Brain microvascular endothelial cell (primary cell): ENCODE data around the gene PDE4D.

ENCODE experiments used
- DNase-seq: peaks from one replicate; pipeline ENCODE4 v3.0.0-alpha.2; 2020
- H3K27ac ChIP-seq: fragments of 250-450 bp; sonication (Bioruptor Pico); 2 replicates; pipeline ENCODE4 v1.5.1; 2020; ENCODE audit warnings: mild to moderate bottlenecking, moderate library complexity
- H3K27me3 ChIP-seq: fragments of 250-450 bp; sonication (Bioruptor Pico); replicated peaks from 2 replicates; pipeline ENCODE4 v1.5.1; 2020; ENCODE audit warnings: mild to moderate bottlenecking
- H3K36me3 ChIP-seq: fragments of 250-450 bp; sonication (Bioruptor Pico); replicated peaks from 2 replicates; pipeline ENCODE4 v1.5.1; 2020; ENCODE audit warnings: mild to moderate bottlenecking
- H3K4me3 ChIP-seq: 2 replicates; pipeline ENCODE4 v1.5.1; 2011; ENCODE audit warnings: low read depth, mild to moderate bottlenecking, control low read depth, low read length, moderate library complexity
- CTCF ChIP-seq: IDR thresholded peaks from 2 replicates; pipeline ENCODE4 v1.5.1; 2011; ENCODE audit warnings: low read depth, mild to moderate bottlenecking, moderate library complexity, low read length, control low read depth, inconsistent platforms; ENCODE audit errors: missing control alignments
- in situ Hi-C: cut with HindIII; loops from 2 replicates; pipeline ENCODE4 v1.10.0; 2017; ENCODE audit warnings: low sequenced_read_pairs, low pct_ligation_motif_present

The PDE4D gene

GRCh38 chr5:59104400-59105127, 789.0 kb downstream of the PDE4D start:
- no peaks in the 10 kb centered on the region for H3K36me3 ChIP-seq
- no peak for TF ChIP-seq CTCF
- H3K27me3 ChIP-seq, result no peaks in the 10 kb centered on the region
- no peak overlapping the region for H3K4me3 ChIP-seq
- in situ Hi-C loops, result no loop called here
- H3K27ac ChIP-seq, result no peak overlapping the region
- DNase-seq, result no peak

GRCh38 chr5:59103303-59103702, 790.2 kb downstream of the PDE4D start:
- Histone ChIP-seq H3K27me3 (no peaks in the 10 kb centered on the region), H3K27ac (no peak overlapping the region), H3K4me3 (no peak overlapping the region), H3K36me3 (no peaks in the 10 kb centered on the region)
- no peak for TF ChIP-seq CTCF
- DNase-seq, result no peak
- in situ Hi-C loops, result no loop called here

GRCh38 chr5:59102437-59102836, 791.1 kb downstream of the PDE4D start:
- DNase-seq, result no peak
- no peak overlapping the region for H3K27ac ChIP-seq
- in situ Hi-C loops, result no loop called here

GRCh38 chr5:59100875-59101274, 792.7 kb downstream of the PDE4D start:
- in situ Hi-C loops, result no loop called here
- Histone ChIP-seq H3K4me3 (no peak overlapping the region), H3K27ac (no peak overlapping the region), H3K36me3 (no peaks in the 10 kb centered on the region), H3K27me3 (no peaks in the 10 kb centered on the region)
- no peak for DNase-seq
- TF ChIP-seq CTCF, result no peak

More at GRCh38 chr5:59102437-59102836, 791.1 kb downstream of the PDE4D start:
- no peak for TF ChIP-seq CTCF
- H3K27me3 ChIP-seq, result no peaks in the 10 kb centered on the region
- no peak overlapping the region for H3K4me3 ChIP-seq
- H3K36me3 ChIP-seq, result no peaks in the 10 kb centered on the region

- Histone ChIP-seq H3K4me3 (no peak overlapping the region), H3K27me3 (no peaks in the 10 kb centered on the region), H3K27ac (peak overlapping the region; percentile 67), H3K36me3 (no peaks in the 10 kb centered on the region)
- DNase-seq, result no peak
- no peak for TF ChIP-seq CTCF
- in situ Hi-C loops, result no loop called here
These were observed 793.6 kb downstream of the PDE4D start for GRCh38 chr5:59099995-59100345.
